Jurkat, Clone E6-1 (cell line): ENCODE measurements around the gene FANCL.

Experiments
- DNase-seq: peaks from one replicate; pipeline ENCODE4 v3.0.0-alpha.2; 2011; ENCODE audit warnings: low read depth, low spot score
- H3K4me3 ChIP-seq: 2 replicates; pipeline ENCODE4 v1.5.1; 2011; ENCODE audit warnings: mild to moderate bottlenecking, low read length, control low read depth, moderate library complexity

The FANCL gene

GRCh38 chr2:58109481-58109880 lies 131.6 kb downstream of the FANCL start:
- no peak for DNase-seq
- no peak overlapping the region for H3K4me3 ChIP-seq
